ENCODE data around the gene PLB1. TPM values are rescaled to one million over a fixed set of nuclear protein-coding genes. Genes with fewer than 3 reads are reported as not detected.

Gene PLB1
- total and polyA plus RNA-seq, 2 experiments from 2014 or later, result 19.2 to 19.7 TPM

DNA sequence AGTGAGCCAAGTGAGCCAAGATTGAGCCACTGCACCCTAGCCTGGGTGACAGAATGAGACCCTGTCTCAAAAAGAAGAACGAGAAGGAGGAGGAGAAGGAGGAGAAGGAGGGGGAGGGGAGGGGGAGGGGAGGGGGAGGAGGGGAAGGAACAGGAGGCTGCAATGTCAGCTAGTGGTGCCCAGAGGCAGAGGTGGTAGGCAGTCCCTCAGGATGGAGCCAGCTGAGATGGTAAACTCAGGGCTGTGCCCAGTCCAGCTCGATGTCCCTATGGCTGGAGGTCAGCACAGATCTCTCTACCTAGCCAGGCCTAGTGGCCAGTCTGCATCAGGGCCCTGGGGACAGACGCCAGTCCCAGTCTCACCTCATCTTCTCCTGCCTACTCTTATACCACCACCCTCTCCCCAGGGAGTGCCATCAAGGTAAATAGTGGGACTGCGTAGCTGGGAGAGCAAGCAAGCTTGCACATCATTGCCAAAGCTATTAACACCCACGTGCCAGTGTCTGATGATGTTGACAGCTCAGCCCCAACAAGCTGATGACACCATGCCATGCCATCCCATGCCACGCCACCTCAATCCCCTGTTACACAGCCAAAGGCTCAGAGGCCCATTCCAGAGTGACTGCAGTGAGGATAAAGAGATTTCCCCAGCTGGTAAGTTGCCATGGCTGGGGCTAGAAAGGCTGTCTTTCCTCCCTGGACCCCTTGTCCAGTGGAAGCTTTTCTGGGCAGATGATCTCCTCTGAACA, 7.6 kb upstream of the PLB1 start:
- no peak overlapping the region for H3K4me3 ChIP-seq

DNA sequence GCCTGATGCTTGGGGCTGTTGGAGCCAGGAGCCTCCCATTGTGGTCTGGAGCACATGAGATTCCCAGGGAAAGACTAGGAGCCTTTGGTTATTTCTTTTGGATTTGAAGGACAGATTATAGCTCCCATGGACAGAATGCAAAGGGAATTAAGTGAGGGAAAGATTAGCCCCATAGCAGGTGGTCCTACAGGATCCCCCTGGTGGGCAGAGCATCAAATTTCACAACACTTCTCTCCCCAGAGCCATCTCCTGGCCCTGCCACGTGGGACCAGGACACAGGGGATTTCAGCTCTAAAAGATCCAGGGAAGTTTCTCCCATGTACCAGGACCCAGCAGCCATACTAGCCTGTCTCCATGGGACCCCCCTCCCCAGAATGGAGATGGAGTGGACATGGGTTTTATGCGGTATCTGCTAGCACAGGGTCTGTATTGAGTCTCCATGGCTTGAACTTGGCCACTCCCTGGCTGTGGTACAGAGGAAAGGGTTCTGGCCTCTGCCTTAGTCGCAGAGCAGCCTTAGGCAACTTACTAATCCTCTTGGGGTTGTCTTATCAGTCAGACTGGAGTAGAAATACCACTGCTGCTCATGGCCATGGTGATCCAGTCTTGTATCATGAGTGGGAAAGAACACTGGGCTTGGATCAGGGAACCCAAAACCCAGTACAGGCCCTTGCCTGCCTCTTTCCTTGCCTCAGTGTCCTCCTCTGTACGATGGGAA, 6.8 kb upstream of the PLB1 start:
- Histone ChIP-seq H3K9me2 (replicated peaks; ENCODE audit: insufficient read depth) (no peaks in the 10 kb centered on the region), H3K36me3 (replicated peaks; ENCODE audit: insufficient read depth, low read depth) (no peaks in the 10 kb centered on the region), H2AFZ (no peak overlapping the region), H3K27ac (no peak overlapping the region), H4K20me1 (ENCODE audit: insufficient read depth, poor library complexity, severe bottlenecking) (no peaks in the 10 kb centered on the region), H3K79me2 (no peaks in the 10 kb centered on the region), H3K4me3 (no peak overlapping the region), H3K9me3 (ENCODE audit: low read depth) (no peaks in the 10 kb centered on the region), H3K4me2 (no peak overlapping the region), H3K4me1 (ENCODE audit: insufficient read depth) (no peaks in the 10 kb centered on the region), H3K27me3 (no peaks in the 10 kb centered on the region)
- DNase-seq (ENCODE audit: low spot score), result no peak
- TF ChIP-seq EZH2 (IDR thresholded peaks at IDR 0.05; ENCODE audit: borderline replicate concordance), result no peak
- no peak for TF ChIP-seq EZH2phosphoT487 (IDR thresholded peaks at IDR 0.05; ENCODE audit: low read depth, severe bottlenecking, unreplicated experiment)
- TF ChIP-seq, protein P1, sequence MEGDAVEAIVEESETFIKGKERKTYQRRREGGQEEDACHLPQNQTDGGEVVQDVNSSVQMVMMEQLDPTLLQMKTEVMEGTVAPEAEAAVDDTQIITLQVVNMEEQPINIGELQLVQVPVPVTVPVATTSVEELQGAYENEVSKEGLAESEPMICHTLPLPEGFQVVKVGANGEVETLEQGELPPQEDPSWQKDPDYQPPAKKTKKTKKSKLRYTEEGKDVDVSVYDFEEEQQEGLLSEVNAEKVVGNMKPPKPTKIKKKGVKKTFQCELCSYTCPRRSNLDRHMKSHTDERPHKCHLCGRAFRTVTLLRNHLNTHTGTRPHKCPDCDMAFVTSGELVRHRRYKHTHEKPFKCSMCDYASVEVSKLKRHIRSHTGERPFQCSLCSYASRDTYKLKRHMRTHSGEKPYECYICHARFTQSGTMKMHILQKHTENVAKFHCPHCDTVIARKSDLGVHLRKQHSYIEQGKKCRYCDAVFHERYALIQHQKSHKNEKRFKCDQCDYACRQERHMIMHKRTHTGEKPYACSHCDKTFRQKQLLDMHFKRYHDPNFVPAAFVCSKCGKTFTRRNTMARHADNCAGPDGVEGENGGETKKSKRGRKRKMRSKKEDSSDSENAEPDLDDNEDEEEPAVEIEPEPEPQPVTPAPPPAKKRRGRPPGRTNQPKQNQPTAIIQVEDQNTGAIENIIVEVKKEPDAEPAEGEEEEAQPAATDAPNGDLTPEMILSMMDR (IDR thresholded peaks at IDR 0.05; ENCODE audit: poor library complexity), result no peak
- WGBS (ENCODE audit: low lambda C conversion rate, missing lambda C conversion rate), result 70% methylated on average over 4 of the region's 4 CpGs

More for the DNA sequence above, 7.6 kb upstream of the PLB1 start:
- H3K9me2 ChIP-seq (replicated peaks; ENCODE audit: insufficient read depth), result no peaks in the 10 kb centered on the region
- no peaks in the 10 kb centered on the region for H4K20me1 ChIP-seq (ENCODE audit: insufficient read depth, poor library complexity, severe bottlenecking)
- no peaks in the 10 kb centered on the region for H3K4me1 ChIP-seq (ENCODE audit: insufficient read depth)
- no peak overlapping the region for H3K4me2 ChIP-seq
- no peak for DNase-seq (ENCODE audit: low spot score)
- H2AFZ ChIP-seq, result no peak overlapping the region
- no peaks in the 10 kb centered on the region for H3K36me3 ChIP-seq (replicated peaks; ENCODE audit: insufficient read depth, low read depth)
- H3K79me2 ChIP-seq, result no peaks in the 10 kb centered on the region
- 81% methylated on average over 6 of the region's 6 CpGs for WGBS (ENCODE audit: low lambda C conversion rate, missing lambda C conversion rate)
- H3K27ac ChIP-seq, result no peak overlapping the region
- no peak for TF ChIP-seq EZH2phosphoT487 (IDR thresholded peaks at IDR 0.05; ENCODE audit: low read depth, severe bottlenecking, unreplicated experiment)
- TF ChIP-seq, protein P1 (IDR thresholded peaks at IDR 0.05; ENCODE audit: poor library complexity), result no peak
- TF ChIP-seq EZH2 (IDR thresholded peaks at IDR 0.05; ENCODE audit: borderline replicate concordance), result no peak
- H3K9me3 ChIP-seq (ENCODE audit: low read depth), result no peaks in the 10 kb centered on the region
- H3K27me3 ChIP-seq, result no peaks in the 10 kb centered on the region

DNA sequence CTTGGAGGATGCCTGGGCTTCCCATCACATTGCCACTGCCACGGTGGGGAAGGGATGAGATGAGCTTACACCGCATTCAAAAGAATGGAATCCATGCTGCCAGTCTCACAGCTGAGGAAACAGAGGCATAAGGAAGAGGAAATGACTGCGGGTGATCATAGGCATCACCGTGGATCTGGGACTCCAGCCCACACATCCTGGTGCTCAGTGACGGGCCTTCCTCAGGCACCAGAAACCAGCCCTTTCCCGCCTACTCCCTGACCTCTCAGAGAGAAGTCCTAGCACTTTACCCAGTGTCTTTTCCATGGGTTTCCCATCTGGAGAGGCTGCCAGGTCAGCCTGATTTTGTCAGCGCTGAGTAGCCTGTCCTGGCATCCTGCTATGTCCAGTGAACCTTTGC, 5.3 kb upstream of the PLB1 start:
- H3K27ac ChIP-seq, result no peak overlapping the region
- no peaks in the 10 kb centered on the region for H3K9me3 ChIP-seq (ENCODE audit: low read depth)
- no peaks in the 10 kb centered on the region for H3K4me1 ChIP-seq (ENCODE audit: insufficient read depth)
- no peak overlapping the region for H2AFZ ChIP-seq
- no peaks in the 10 kb centered on the region for H3K27me3 ChIP-seq
- TF ChIP-seq EZH2phosphoT487 (IDR thresholded peaks at IDR 0.05; ENCODE audit: low read depth, severe bottlenecking, unreplicated experiment) (no peak), EZH2 (IDR thresholded peaks at IDR 0.05; ENCODE audit: borderline replicate concordance) (no peak)
- TF ChIP-seq, protein P1 (IDR thresholded peaks at IDR 0.05; ENCODE audit: poor library complexity), result no peak
- no peaks in the 10 kb centered on the region for H3K79me2 ChIP-seq
- WGBS (ENCODE audit: low lambda C conversion rate, missing lambda C conversion rate), result 98% methylated on average over 7 of the region's 7 CpGs
- no peak overlapping the region for H3K4me2 ChIP-seq
- H3K9me2 ChIP-seq (replicated peaks; ENCODE audit: insufficient read depth), result no peaks in the 10 kb centered on the region
- H3K36me3 ChIP-seq (replicated peaks; ENCODE audit: insufficient read depth, low read depth), result no peaks in the 10 kb centered on the region
- no peak overlapping the region for H3K4me3 ChIP-seq
- DNase-seq (ENCODE audit: low spot score), result no peak
- no peaks in the 10 kb centered on the region for H4K20me1 ChIP-seq (ENCODE audit: insufficient read depth, poor library complexity, severe bottlenecking)
